K562 (cell line): ENCODE results near the gene SLC6A16. TPM values are rescaled to one million over a fixed set of nuclear protein-coding genes. Genes with fewer than 3 reads are reported as not detected.

ENCODE experiments used
- ATF7 ChIP-seq: fragments of 450-650 bp; IDR thresholded peaks from 2 replicates; pipeline ENCODE4 v1.7.1; 2014; ENCODE audit warnings: mild to moderate bottlenecking, moderate library complexity
- ERF ChIP-seq: fragments of 450-650 bp; formaldehyde crosslinking; IDR thresholded peaks from 2 replicates; pipeline ENCODE4 v1.4.0; 2020; ENCODE audit warnings: mild to moderate bottlenecking, mixed read lengths
- ESRRA ChIP-seq: fragments of 450-650 bp; IDR thresholded peaks from 2 replicates; pipeline ENCODE4 v1.6.1; 2014; ENCODE audit warnings: low read depth, mild to moderate bottlenecking, moderate library complexity, borderline replicate concordance
- HNRNPLL ChIP-seq: fragments of 200-400 bp; formaldehyde crosslinking; IDR thresholded peaks from 2 replicates; pipeline ENCODE4 v1.6.1; 2017; ENCODE audit warnings: low read length, low read depth, mild to moderate bottlenecking; ENCODE audit not compliant: poor library complexity, severe bottlenecking
- KLF1 ChIP-seq: fragments of 450-650 bp; IDR thresholded peaks from 2 replicates; pipeline ENCODE4 v1.6.1; 2016; ENCODE audit warnings: missing genetic modification characterization, missing compliant biosample characterization
- RB1 ChIP-seq: fragments of 450-650 bp; IDR thresholded peaks from 2 replicates; pipeline ENCODE4 v1.6.1; 2017; ENCODE audit warnings: low read depth, mild to moderate bottlenecking
- RBBP5 ChIP-seq: fragments of 200-600 bp; sonication (generic); IDR thresholded peaks from 2 replicates; pipeline ENCODE4 v1.6.1; 2012; ENCODE audit warnings: borderline replicate concordance, mild to moderate bottlenecking, low read length, control low read depth, inconsistent platforms; ENCODE audit not compliant: insufficient read depth, poor library complexity, severe bottlenecking
- STAT5A ChIP-seq: IDR thresholded peaks from 2 replicates; pipeline ENCODE4 v1.6.1; 2012; ENCODE audit warnings: low read length, inconsistent platforms, borderline replicate concordance
- ZNF511 ChIP-seq: sonication (generic); formaldehyde crosslinking; IDR thresholded peaks from 2 replicates; pipeline ENCODE4 v1.8.0; 2022; ENCODE audit warnings: mild to moderate bottlenecking, missing genetic modification reagents
- ZSCAN29 ChIP-seq: fragments of 450-650 bp; IDR thresholded peaks from 2 replicates; pipeline ENCODE4 v1.6.1; 2017
- polyA plus RNA-seq, 8 experiments: library from polyadenylated mRNA; depleted of rRNA in 4 of 8; stranded (reverse) in 5 of 8; unstranded in 3 of 8; fragments of >200 nt; fragmentation: Nextera tagmentation in 2 of 8; fragmentation: Illumina TruSeq in 1 of 8; extraction: Ambion mirVana in 2 of 8; extraction: Trizol in 1 of 8; gene quantifications; 2 replicates each; pipeline versions ENCODE4 v1.2.1 to v1.2.3, GENCODE V29; 2011 to 2014; ENCODE audit warnings: inconsistent platforms in 1 of 8, missing spikeins in 1 of 8
- total RNA-seq, 7 experiments: library from RNA; depleted of rRNA in 6 of 7; stranded (reverse); fragments of >200 nt in 6 of 7; fragmentation: Illumina TruSeq in 2 of 7; extraction: Trizol in 2 of 7; gene quantifications; 2 replicates each; pipeline versions ENCODE4 v1.2.1 to v1.2.3, GENCODE V29; 2011 to 2021; ENCODE audit warnings: low replicate concordance in 1 of 7
- TF ChIP-seq, protein P1 (sequence below), 2 experiments: fragments of 450-650 bp; IDR thresholded peaks; 2 replicates each; pipeline ENCODE4 v1.6.1; 2018; ENCODE audit warnings: mild to moderate bottlenecking in 2 of 2, low read depth in 1 of 2; ENCODE audit not compliant: partially characterized antibody in 2 of 2
- TF ChIP-seq, protein P2 (sequence below): sonication (generic); formaldehyde crosslinking; IDR thresholded peaks from 2 replicates; pipeline ENCODE4 v1.8.0; 2022; ENCODE audit warnings: missing genetic modification reagents, mild to moderate bottlenecking, borderline replicate concordance
- TF ChIP-seq, protein P3 (sequence below): fragments of 450-650 bp; IDR thresholded peaks from 2 replicates; pipeline ENCODE4 v1.6.1; 2017; ENCODE audit warnings: mild to moderate bottlenecking, moderate library complexity
- TF ChIP-seq, protein P4 (sequence below): sonication (generic); formaldehyde crosslinking; IDR thresholded peaks from 2 replicates; pipeline ENCODE4 v1.8.0; 2023; ENCODE audit warnings: mild to moderate bottlenecking, missing genetic modification reagents

SLC6A16 gene
- total and polyA plus RNA-seq, 9 of the 15 experiments (the other 6 are each of a cell fraction or from before 2014, with no cell fraction given): 0.05 to 0.95 (median 0.36) TPM

- TF ChIP-seq, protein P1, sequence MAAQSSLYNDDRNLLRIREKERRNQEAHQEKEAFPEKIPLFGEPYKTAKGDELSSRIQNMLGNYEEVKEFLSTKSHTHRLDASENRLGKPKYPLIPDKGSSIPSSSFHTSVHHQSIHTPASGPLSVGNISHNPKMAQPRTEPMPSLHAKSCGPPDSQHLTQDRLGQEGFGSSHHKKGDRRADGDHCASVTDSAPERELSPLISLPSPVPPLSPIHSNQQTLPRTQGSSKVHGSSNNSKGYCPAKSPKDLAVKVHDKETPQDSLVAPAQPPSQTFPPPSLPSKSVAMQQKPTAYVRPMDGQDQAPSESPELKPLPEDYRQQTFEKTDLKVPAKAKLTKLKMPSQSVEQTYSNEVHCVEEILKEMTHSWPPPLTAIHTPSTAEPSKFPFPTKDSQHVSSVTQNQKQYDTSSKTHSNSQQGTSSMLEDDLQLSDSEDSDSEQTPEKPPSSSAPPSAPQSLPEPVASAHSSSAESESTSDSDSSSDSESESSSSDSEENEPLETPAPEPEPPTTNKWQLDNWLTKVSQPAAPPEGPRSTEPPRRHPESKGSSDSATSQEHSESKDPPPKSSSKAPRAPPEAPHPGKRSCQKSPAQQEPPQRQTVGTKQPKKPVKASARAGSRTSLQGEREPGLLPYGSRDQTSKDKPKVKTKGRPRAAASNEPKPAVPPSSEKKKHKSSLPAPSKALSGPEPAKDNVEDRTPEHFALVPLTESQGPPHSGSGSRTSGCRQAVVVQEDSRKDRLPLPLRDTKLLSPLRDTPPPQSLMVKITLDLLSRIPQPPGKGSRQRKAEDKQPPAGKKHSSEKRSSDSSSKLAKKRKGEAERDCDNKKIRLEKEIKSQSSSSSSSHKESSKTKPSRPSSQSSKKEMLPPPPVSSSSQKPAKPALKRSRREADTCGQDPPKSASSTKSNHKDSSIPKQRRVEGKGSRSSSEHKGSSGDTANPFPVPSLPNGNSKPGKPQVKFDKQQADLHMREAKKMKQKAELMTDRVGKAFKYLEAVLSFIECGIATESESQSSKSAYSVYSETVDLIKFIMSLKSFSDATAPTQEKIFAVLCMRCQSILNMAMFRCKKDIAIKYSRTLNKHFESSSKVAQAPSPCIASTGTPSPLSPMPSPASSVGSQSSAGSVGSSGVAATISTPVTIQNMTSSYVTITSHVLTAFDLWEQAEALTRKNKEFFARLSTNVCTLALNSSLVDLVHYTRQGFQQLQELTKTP (IDR thresholded peaks at IDR 0.05; ENCODE audit: low read depth in 1 of 2, partially characterized antibody in 2 of 2): no peak
- no peak for TF ChIP-seq ESRRA
- TF ChIP-seq RB1: peak; percentile 52; the same call in 1 of the 2 replicates
- TF ChIP-seq, protein P2, sequence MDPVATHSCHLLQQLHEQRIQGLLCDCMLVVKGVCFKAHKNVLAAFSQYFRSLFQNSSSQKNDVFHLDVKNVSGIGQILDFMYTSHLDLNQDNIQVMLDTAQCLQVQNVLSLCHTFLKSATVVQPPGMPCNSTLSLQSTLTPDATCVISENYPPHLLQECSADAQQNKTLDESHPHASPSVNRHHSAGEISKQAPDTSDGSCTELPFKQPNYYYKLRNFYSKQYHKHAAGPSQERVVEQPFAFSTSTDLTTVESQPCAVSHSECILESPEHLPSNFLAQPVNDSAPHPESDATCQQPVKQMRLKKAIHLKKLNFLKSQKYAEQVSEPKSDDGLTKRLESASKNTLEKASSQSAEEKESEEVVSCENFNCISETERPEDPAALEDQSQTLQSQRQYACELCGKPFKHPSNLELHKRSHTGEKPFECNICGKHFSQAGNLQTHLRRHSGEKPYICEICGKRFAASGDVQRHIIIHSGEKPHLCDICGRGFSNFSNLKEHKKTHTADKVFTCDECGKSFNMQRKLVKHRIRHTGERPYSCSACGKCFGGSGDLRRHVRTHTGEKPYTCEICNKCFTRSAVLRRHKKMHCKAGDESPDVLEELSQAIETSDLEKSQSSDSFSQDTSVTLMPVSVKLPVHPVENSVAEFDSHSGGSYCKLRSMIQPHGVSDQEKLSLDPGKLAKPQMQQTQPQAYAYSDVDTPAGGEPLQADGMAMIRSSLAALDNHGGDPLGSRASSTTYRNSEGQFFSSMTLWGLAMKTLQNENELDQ (CRISPR knock-in tag): no peak
- no peak for TF ChIP-seq STAT5A
- no peak for TF ChIP-seq ERF (CRISPR knock-in tag)
- peak; percentile 33 for TF ChIP-seq HNRNPLL
- TF ChIP-seq ZSCAN29: no peak
- TF ChIP-seq ATF7: no peak
- TF ChIP-seq, protein P3, sequence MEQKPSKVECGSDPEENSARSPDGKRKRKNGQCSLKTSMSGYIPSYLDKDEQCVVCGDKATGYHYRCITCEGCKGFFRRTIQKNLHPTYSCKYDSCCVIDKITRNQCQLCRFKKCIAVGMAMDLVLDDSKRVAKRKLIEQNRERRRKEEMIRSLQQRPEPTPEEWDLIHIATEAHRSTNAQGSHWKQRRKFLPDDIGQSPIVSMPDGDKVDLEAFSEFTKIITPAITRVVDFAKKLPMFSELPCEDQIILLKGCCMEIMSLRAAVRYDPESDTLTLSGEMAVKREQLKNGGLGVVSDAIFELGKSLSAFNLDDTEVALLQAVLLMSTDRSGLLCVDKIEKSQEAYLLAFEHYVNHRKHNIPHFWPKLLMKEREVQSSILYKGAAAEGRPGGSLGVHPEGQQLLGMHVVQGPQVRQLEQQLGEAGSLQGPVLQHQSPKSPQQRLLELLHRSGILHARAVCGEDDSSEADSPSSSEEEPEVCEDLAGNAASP: no peak
- TF ChIP-seq, protein P4, sequence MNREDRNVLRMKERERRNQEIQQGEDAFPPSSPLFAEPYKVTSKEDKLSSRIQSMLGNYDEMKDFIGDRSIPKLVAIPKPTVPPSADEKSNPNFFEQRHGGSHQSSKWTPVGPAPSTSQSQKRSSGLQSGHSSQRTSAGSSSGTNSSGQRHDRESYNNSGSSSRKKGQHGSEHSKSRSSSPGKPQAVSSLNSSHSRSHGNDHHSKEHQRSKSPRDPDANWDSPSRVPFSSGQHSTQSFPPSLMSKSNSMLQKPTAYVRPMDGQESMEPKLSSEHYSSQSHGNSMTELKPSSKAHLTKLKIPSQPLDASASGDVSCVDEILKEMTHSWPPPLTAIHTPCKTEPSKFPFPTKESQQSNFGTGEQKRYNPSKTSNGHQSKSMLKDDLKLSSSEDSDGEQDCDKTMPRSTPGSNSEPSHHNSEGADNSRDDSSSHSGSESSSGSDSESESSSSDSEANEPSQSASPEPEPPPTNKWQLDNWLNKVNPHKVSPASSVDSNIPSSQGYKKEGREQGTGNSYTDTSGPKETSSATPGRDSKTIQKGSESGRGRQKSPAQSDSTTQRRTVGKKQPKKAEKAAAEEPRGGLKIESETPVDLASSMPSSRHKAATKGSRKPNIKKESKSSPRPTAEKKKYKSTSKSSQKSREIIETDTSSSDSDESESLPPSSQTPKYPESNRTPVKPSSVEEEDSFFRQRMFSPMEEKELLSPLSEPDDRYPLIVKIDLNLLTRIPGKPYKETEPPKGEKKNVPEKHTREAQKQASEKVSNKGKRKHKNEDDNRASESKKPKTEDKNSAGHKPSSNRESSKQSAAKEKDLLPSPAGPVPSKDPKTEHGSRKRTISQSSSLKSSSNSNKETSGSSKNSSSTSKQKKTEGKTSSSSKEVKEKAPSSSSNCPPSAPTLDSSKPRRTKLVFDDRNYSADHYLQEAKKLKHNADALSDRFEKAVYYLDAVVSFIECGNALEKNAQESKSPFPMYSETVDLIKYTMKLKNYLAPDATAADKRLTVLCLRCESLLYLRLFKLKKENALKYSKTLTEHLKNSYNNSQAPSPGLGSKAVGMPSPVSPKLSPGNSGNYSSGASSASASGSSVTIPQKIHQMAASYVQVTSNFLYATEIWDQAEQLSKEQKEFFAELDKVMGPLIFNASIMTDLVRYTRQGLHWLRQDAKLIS (CRISPR knock-in tag): no peak
- TF ChIP-seq ZNF511 (CRISPR knock-in tag): no peak
- TF ChIP-seq KLF1: no peak
- no peak for TF ChIP-seq RBBP5
These were observed 37.3 kb upstream of the SLC6A16 start, which contains the start of gene TEAD2 (continued) for GRCh38 chr19:49362048-49362928.
